ENCODE results near the gene TPH2.

DNA sequence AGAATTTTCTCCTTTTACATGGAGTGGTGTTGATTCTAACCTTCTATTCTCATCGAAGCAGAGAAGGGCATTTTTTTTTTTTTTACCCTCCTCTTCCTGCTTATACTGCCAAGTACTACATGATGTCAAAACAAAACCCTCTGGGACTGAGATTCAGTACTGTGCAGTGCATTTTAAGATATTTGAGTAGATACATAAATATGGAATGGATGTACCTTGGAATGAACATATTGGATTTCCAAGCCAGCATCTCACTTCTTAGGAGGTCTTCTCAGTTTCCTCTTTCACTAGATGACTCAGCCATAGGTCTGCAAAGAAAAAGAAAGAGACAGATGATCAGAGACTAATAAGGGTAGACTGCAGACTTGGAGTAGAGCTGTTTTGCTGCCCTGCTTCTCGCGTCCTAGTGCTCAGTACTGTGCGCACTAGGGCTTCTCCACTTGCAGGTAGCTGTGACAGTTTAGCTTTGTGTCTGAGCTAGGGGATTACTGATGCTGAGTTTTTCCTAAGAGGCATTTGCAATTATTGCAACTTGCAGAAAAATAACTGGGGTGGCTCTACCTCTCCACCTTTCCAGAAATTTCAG, 20.4 kb downstream of the TPH2 start:
- TF ChIP-seq POLR2A (IDR thresholded peaks at IDR 0.05) (no peak), EP300 (IDR thresholded peaks at IDR 0.05) (no peak)
- TF ChIP-seq, protein P1, sequence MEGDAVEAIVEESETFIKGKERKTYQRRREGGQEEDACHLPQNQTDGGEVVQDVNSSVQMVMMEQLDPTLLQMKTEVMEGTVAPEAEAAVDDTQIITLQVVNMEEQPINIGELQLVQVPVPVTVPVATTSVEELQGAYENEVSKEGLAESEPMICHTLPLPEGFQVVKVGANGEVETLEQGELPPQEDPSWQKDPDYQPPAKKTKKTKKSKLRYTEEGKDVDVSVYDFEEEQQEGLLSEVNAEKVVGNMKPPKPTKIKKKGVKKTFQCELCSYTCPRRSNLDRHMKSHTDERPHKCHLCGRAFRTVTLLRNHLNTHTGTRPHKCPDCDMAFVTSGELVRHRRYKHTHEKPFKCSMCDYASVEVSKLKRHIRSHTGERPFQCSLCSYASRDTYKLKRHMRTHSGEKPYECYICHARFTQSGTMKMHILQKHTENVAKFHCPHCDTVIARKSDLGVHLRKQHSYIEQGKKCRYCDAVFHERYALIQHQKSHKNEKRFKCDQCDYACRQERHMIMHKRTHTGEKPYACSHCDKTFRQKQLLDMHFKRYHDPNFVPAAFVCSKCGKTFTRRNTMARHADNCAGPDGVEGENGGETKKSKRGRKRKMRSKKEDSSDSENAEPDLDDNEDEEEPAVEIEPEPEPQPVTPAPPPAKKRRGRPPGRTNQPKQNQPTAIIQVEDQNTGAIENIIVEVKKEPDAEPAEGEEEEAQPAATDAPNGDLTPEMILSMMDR (IDR thresholded peaks at IDR 0.05), result no peak
